ENCODE measurements around the gene MEF2B. TPM values are rescaled to one million over a fixed set of nuclear protein-coding genes. Genes with fewer than 3 reads are reported as not detected.

The MEF2B gene
- polyA plus RNA-seq, 1 donor = 1.4 TPM

- peaks cover 3% of the 10 kb centered on the region for H3K4me1 ChIP-seq (ENCODE audit: control insufficient read depth, insufficient read depth, low read length)
- H3K27ac ChIP-seq (ENCODE audit: low read length) = no peak overlapping the region
- DNase-seq = no peak
- peaks cover 4% of the 10 kb centered on the region for H3K36me3 ChIP-seq (ENCODE audit: control insufficient read depth, insufficient read depth, low read length)
- no peaks in the 10 kb centered on the region for H3K9me3 ChIP-seq (ENCODE audit: control insufficient read depth, low read depth, low read length)
- H3K27me3 ChIP-seq (ENCODE audit: control insufficient read depth, insufficient read depth, low read length) = peaks cover 4% of the 10 kb centered on the region
- H3K4me3 ChIP-seq (ENCODE audit: low read length) = no peak overlapping the region
- WGBS (ENCODE audit: insufficient coverage, low lambda C conversion rate) = no CpG with 5 or more reads among the region's 8 CpGs
Observed at GRCh38 chr19:19171821-19172532, 1.9 kb upstream of the MEF2B start.

GRCh38 chr19:19170873-19171672 is 1.0 kb upstream of the MEF2B start:
- no peaks in the 10 kb centered on the region for H3K9me3 ChIP-seq (ENCODE audit: control insufficient read depth, low read depth, low read length)
- no peaks in the 10 kb centered on the region for H3K36me3 ChIP-seq (ENCODE audit: control insufficient read depth, insufficient read depth, low read length)
- H3K4me1 ChIP-seq (ENCODE audit: control insufficient read depth, insufficient read depth, low read length) = peaks cover 3% of the 10 kb centered on the region
- H3K27me3 ChIP-seq (ENCODE audit: control insufficient read depth, insufficient read depth, low read length) = peaks cover 4% of the 10 kb centered on the region
- WGBS (ENCODE audit: insufficient coverage, low lambda C conversion rate) = no CpG with 5 or more reads among the region's 6 CpGs
- DNase-seq = no peak
- no peak overlapping the region for H3K27ac ChIP-seq (ENCODE audit: low read length)
- H3K4me3 ChIP-seq (ENCODE audit: low read length) = no peak overlapping the region

GRCh38 chr19:19169236-19170052 is 619 bp downstream of the MEF2B start:
- WGBS (ENCODE audit: insufficient coverage, low lambda C conversion rate) = no CpG with 5 or more reads among the region's 9 CpGs

GRCh38 chr19:19167612-19168011 is 2.5 kb downstream of the MEF2B start:
- WGBS (ENCODE audit: insufficient coverage, low lambda C conversion rate) = no CpG with 5 or more reads among the region's 3 CpGs
- Histone ChIP-seq H3K4me3 (ENCODE audit: low read length) (no peak overlapping the region), H3K27ac (ENCODE audit: low read length) (no peak overlapping the region), H3K27me3 (ENCODE audit: control insufficient read depth, insufficient read depth, low read length) (peaks cover 4% of the 10 kb centered on the region), H3K4me1 (ENCODE audit: control insufficient read depth, insufficient read depth, low read length) (peaks cover 3% of the 10 kb centered on the region), H3K9me3 (ENCODE audit: control insufficient read depth, low read depth, low read length) (no peaks in the 10 kb centered on the region), H3K36me3 (ENCODE audit: control insufficient read depth, insufficient read depth, low read length) (no peaks in the 10 kb centered on the region)
- DNase-seq = no peak

More at GRCh38 chr19:19169236-19170052, 619 bp downstream of the MEF2B start:
- Histone ChIP-seq H3K9me3 (ENCODE audit: control insufficient read depth, low read depth, low read length) (no peaks in the 10 kb centered on the region), H3K4me1 (ENCODE audit: control insufficient read depth, insufficient read depth, low read length) (peaks cover 3% of the 10 kb centered on the region), H3K27ac (ENCODE audit: low read length) (no peak overlapping the region), H3K4me3 (ENCODE audit: low read length) (no peak overlapping the region), H3K27me3 (ENCODE audit: control insufficient read depth, insufficient read depth, low read length) (peaks cover 4% of the 10 kb centered on the region), H3K36me3 (ENCODE audit: control insufficient read depth, insufficient read depth, low read length) (no peaks in the 10 kb centered on the region)
- DNase-seq = no peak

- H3K27ac ChIP-seq (ENCODE audit: low read length) = no peak overlapping the region
- no peaks in the 10 kb centered on the region for H3K36me3 ChIP-seq (ENCODE audit: control insufficient read depth, insufficient read depth, low read length)
- peaks cover 4% of the 10 kb centered on the region for H3K27me3 ChIP-seq (ENCODE audit: control insufficient read depth, insufficient read depth, low read length)
- no CpG with 5 or more reads among the region's 1 CpG for WGBS (ENCODE audit: insufficient coverage, low lambda C conversion rate)
- no peak overlapping the region for H3K4me3 ChIP-seq (ENCODE audit: low read length)
- H3K4me1 ChIP-seq (ENCODE audit: control insufficient read depth, insufficient read depth, low read length) = peaks cover 3% of the 10 kb centered on the region
- DNase-seq = no peak
- H3K9me3 ChIP-seq (ENCODE audit: control insufficient read depth, low read depth, low read length) = peaks cover 3% of the 10 kb centered on the region
Observed at GRCh38 chr19:19165396-19165795, 4.7 kb downstream of the MEF2B start.

- no peaks in the 10 kb centered on the region for H3K27me3 ChIP-seq (ENCODE audit: control insufficient read depth, insufficient read depth, low read length)
- no peaks in the 10 kb centered on the region for H3K36me3 ChIP-seq (ENCODE audit: control insufficient read depth, insufficient read depth, low read length)
- H3K9me3 ChIP-seq (ENCODE audit: control insufficient read depth, low read depth, low read length) = peaks cover 3% of the 10 kb centered on the region
- H3K27ac ChIP-seq (ENCODE audit: low read length) = no peak overlapping the region
- H3K4me1 ChIP-seq (ENCODE audit: control insufficient read depth, insufficient read depth, low read length) = no peaks in the 10 kb centered on the region
- DNase-seq = no peak
- no peak overlapping the region for H3K4me3 ChIP-seq (ENCODE audit: low read length)
- 100% methylated on average over 3 of the region's 7 CpGs for WGBS (ENCODE audit: insufficient coverage, low lambda C conversion rate)
Observed at GRCh38 chr19:19162495-19162894, 7.6 kb downstream of the MEF2B start.

GRCh38 chr19:19160461-19161035 is 9.5 kb downstream of the MEF2B start:
- no peak for DNase-seq
- no CpG with 5 or more reads among the region's 26 CpGs for WGBS (ENCODE audit: insufficient coverage, low lambda C conversion rate)
- no peaks in the 10 kb centered on the region for H3K4me1 ChIP-seq (ENCODE audit: control insufficient read depth, insufficient read depth, low read length)
- peaks cover 8% of the 10 kb centered on the region for H3K36me3 ChIP-seq (ENCODE audit: control insufficient read depth, insufficient read depth, low read length)
- H3K9me3 ChIP-seq (ENCODE audit: control insufficient read depth, low read depth, low read length) = peaks cover 3% of the 10 kb centered on the region
- no peak overlapping the region for H3K4me3 ChIP-seq (ENCODE audit: low read length)
- no peaks in the 10 kb centered on the region for H3K27me3 ChIP-seq (ENCODE audit: control insufficient read depth, insufficient read depth, low read length)
- no peak overlapping the region for H3K27ac ChIP-seq (ENCODE audit: low read length)

GRCh38 chr19:19159534-19159933 is 10.5 kb downstream of the MEF2B start:
- Histone ChIP-seq H3K27ac (ENCODE audit: low read length) (no peak overlapping the region), H3K36me3 (ENCODE audit: control insufficient read depth, insufficient read depth, low read length) (peaks cover 11% of the 10 kb centered on the region), H3K4me1 (ENCODE audit: control insufficient read depth, insufficient read depth, low read length) (no peaks in the 10 kb centered on the region), H3K9me3 (ENCODE audit: control insufficient read depth, low read depth, low read length) (peaks cover 3% of the 10 kb centered on the region), H3K4me3 (ENCODE audit: low read length) (no peak overlapping the region), H3K27me3 (ENCODE audit: control insufficient read depth, insufficient read depth, low read length) (no peaks in the 10 kb centered on the region)
- no CpG with 5 or more reads among the region's 4 CpGs for WGBS (ENCODE audit: insufficient coverage, low lambda C conversion rate)
- DNase-seq = no peak

- Histone ChIP-seq H3K4me3 (ENCODE audit: low read length) (no peak overlapping the region), H3K9me3 (ENCODE audit: control insufficient read depth, low read depth, low read length) (peaks cover 3% of the 10 kb centered on the region), H3K27ac (ENCODE audit: low read length) (no peak overlapping the region), H3K36me3 (ENCODE audit: control insufficient read depth, insufficient read depth, low read length) (peaks cover 11% of the 10 kb centered on the region), H3K27me3 (ENCODE audit: control insufficient read depth, insufficient read depth, low read length) (no peaks in the 10 kb centered on the region), H3K4me1 (ENCODE audit: control insufficient read depth, insufficient read depth, low read length) (no peaks in the 10 kb centered on the region)
- no peak for DNase-seq
- no CpG with 5 or more reads among the region's 6 CpGs for WGBS (ENCODE audit: insufficient coverage, low lambda C conversion rate)
Observed at GRCh38 chr19:19157808-19158207, 12.3 kb downstream of the MEF2B start.

Data from large intestine (tissue), 3 donors.